RWPE2 (cell line): ENCODE measurements around the gene SH3GL2.

ENCODE experiments used
- ATAC-seq: fragments of 200-7000 bp; cut with Tn5 transposase; 3 replicates; pipeline ENCODE4 v1.9.1; 2021; ENCODE audit warnings: low read depth
- DNase-seq: peaks from one replicate; pipeline ENCODE4 v3.0.0-alpha.2; 2020; ENCODE audit warnings: low spot score
- H3K27ac ChIP-seq: fragments of 450-650 bp; 2 replicates; pipeline ENCODE4 v1.5.1; 2017; ENCODE audit warnings: mild to moderate bottlenecking; ENCODE audit not compliant: poor library complexity, severe bottlenecking
- H3K27me3 ChIP-seq: fragments of 250-450 bp; sonication (Bioruptor Pico); 2 replicates; pipeline ENCODE4 v1.5.1; 2021; ENCODE audit warnings: mild to moderate bottlenecking, moderate library complexity; ENCODE audit not compliant: insufficient read depth, poor library complexity, severe bottlenecking
- H3K36me3 ChIP-seq: fragments of 250-450 bp; sonication (Bioruptor Pico); 2 replicates; pipeline ENCODE4 v1.5.1; 2020; ENCODE audit warnings: low read depth, mild to moderate bottlenecking, moderate library complexity
- H3K4me1 ChIP-seq: fragments of 250-450 bp; sonication (Bioruptor Pico); 2 replicates; pipeline ENCODE4 v1.5.1; 2021; ENCODE audit warnings: mild to moderate bottlenecking, moderate library complexity; ENCODE audit not compliant: insufficient read depth, poor library complexity, severe bottlenecking
- H3K4me3 ChIP-seq: fragments of 250-450 bp; sonication (Bioruptor Pico); 2 replicates; pipeline ENCODE4 v1.5.1; 2021; ENCODE audit warnings: mild to moderate bottlenecking, moderate library complexity; ENCODE audit not compliant: severe bottlenecking
- H3K9me3 ChIP-seq: fragments of 250-450 bp; sonication (Bioruptor Pico); 2 replicates; pipeline ENCODE4 v1.5.1; 2021; ENCODE audit warnings: mild to moderate bottlenecking, moderate library complexity; ENCODE audit not compliant: severe bottlenecking
- TF ChIP-seq, protein P1 (sequence below): fragments of 450-650 bp; IDR thresholded peaks from one replicate; pipeline ENCODE4 v1.5.1; 2017; ENCODE audit warnings: mild to moderate bottlenecking, moderate library complexity; ENCODE audit not compliant: poor library complexity, severe bottlenecking

SH3GL2 gene

DNA sequence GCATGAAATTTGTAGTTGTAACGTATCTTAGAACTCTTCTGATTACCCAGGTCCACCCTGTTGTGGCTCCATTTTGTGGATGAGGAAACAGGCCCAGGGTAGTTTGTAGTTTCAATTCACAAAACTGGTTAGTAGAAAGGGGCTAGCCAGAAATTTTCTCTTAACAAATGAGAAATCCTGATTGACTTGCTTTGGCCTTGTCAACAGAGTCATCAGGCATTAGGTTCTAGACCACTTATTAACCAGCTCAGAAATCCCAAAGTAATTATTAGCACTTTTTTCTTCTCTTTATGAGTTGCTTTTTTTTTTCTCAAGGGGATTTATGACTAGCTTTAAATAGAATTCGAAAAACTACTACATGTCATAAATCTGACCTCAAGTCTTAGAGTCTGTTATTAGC lies 160.2 kb downstream of the SH3GL2 start:
- no peak for ATAC-seq
- TF ChIP-seq, protein P1, sequence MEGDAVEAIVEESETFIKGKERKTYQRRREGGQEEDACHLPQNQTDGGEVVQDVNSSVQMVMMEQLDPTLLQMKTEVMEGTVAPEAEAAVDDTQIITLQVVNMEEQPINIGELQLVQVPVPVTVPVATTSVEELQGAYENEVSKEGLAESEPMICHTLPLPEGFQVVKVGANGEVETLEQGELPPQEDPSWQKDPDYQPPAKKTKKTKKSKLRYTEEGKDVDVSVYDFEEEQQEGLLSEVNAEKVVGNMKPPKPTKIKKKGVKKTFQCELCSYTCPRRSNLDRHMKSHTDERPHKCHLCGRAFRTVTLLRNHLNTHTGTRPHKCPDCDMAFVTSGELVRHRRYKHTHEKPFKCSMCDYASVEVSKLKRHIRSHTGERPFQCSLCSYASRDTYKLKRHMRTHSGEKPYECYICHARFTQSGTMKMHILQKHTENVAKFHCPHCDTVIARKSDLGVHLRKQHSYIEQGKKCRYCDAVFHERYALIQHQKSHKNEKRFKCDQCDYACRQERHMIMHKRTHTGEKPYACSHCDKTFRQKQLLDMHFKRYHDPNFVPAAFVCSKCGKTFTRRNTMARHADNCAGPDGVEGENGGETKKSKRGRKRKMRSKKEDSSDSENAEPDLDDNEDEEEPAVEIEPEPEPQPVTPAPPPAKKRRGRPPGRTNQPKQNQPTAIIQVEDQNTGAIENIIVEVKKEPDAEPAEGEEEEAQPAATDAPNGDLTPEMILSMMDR = no peak
- H3K4me1 ChIP-seq = no peaks in the 10 kb centered on the region

DNA sequence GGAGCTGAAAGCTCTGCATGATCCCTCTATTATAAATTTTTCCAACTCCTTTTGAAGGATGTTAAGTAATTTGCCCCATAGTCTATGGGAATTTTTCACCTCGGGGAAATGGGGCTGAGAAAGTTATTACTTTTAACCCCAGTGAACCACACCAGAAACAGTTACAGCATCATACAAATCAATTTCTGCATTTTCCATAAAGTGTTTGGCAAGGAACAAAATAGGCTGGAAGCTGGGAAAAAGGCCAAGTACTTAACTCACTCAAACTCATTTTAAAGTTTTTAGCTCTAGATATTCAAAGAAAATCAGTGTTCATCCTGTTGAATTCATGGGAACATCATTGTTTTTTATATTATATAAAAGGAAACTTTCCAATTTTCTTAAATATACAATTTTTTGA lies 160.9 kb downstream of the SH3GL2 start:
- Histone ChIP-seq H3K27ac (no peak overlapping the region), H3K9me3 (no peaks in the 10 kb centered on the region), H3K4me1 (no peaks in the 10 kb centered on the region), H3K27me3 (no peaks in the 10 kb centered on the region), H3K36me3 (no peaks in the 10 kb centered on the region), H3K4me3 (no peak overlapping the region)
- DNase-seq (no peak), ATAC-seq (no peak)
- TF ChIP-seq, protein P1 = no peak

More for the DNA sequence above, 160.2 kb downstream of the SH3GL2 start:
- Histone ChIP-seq H3K9me3 (no peaks in the 10 kb centered on the region), H3K36me3 (no peaks in the 10 kb centered on the region), H3K4me3 (no peak overlapping the region), H3K27me3 (no peaks in the 10 kb centered on the region), H3K27ac (no peak overlapping the region)
- DNase-seq = no peak

DNA sequence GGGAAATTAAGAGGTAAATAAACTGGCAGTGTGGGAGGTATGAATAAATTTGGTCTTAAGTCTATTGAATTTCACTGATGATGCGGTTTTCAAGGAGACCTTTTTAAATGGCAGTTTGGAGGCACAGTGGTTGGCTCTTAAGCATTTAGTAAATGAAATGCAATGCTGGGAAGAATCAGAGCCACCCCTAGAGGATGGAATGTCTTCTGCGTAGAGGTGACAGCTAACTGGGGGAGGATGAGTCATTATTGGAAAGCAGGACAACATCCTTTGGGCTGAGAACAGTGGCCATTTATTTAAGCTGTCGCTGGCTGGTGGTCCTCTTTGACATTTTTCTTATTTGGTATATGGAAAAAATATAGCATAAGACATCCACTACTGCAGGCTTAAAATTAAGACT lies 163.2 kb downstream of the SH3GL2 start:
- Histone ChIP-seq H3K9me3 (no peaks in the 10 kb centered on the region), H3K4me3 (no peak overlapping the region), H3K36me3 (no peaks in the 10 kb centered on the region), H3K27ac (no peak overlapping the region), H3K4me1 (no peaks in the 10 kb centered on the region), H3K27me3 (no peaks in the 10 kb centered on the region)
- ATAC-seq (no peak), DNase-seq (no peak)
- TF ChIP-seq, protein P1 = peak; percentile 14

DNA sequence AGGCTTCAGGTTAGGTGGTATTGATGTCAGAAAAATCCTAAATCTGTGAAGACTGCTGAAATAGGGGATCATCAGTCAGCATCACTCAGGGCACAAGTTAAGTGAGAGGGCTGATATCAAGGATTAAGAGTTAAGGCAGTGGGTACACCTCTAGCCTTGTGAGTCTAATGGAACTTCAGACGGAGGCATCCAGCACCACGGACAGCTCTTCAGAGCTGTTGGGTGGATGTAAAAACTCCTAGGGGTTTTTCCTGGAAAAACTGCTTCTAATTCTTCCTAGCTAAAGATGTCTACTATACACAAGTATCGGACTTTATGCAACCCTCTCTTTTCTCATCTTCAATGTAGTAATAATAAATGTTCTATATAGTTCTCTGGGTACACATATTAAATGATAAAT lies 165.9 kb downstream of the SH3GL2 start:
- ATAC-seq (no peak), DNase-seq (no peak)

DNA sequence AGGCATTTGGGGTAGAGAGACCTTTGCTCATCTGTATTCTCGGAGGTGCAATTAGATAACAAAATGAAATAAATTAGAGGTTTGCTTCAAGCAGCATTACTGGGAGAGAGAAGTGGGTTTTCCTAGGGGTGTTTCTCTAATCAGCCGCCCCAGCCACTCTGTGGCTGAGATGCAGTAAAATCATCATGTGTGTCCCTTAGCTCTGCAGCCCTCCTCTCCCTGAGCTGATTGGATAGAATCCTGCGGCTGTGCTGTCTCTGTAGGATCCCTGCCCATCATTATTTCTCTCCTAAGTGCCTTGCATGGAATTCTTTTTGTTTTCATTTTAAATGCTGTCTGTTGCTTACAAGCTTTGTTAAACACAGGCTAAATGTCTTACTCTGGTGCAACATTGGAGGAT lies 171.4 kb downstream of the SH3GL2 start:
- ATAC-seq = no peak
- no peaks in the 10 kb centered on the region for H3K4me1 ChIP-seq
- no peak overlapping the region for H3K27ac ChIP-seq
- no peak overlapping the region for H3K4me3 ChIP-seq
- H3K9me3 ChIP-seq = no peaks in the 10 kb centered on the region
- no peaks in the 10 kb centered on the region for H3K27me3 ChIP-seq
- DNase-seq = no peak
- TF ChIP-seq, protein P1 = no peak
- H3K36me3 ChIP-seq = no peaks in the 10 kb centered on the region

More for the DNA sequence above, 165.9 kb downstream of the SH3GL2 start:
- no peaks in the 10 kb centered on the region for H3K36me3 ChIP-seq
- H3K9me3 ChIP-seq = no peaks in the 10 kb centered on the region
- no peak overlapping the region for H3K4me3 ChIP-seq
- no peaks in the 10 kb centered on the region for H3K4me1 ChIP-seq
- H3K27me3 ChIP-seq = no peaks in the 10 kb centered on the region
- TF ChIP-seq, protein P1 = no peak
- H3K27ac ChIP-seq = no peak overlapping the region
